Activated gamma-delta T cell treated with Interleukin-2 at 50 U/mL for 16 hours (primary cell): ENCODE data around the gene LRRC7.

Experiments used
- DNase-seq: peaks from one replicate; pipeline ENCODE4 v3.0.0-alpha.2; 2020

The LRRC7 gene

GRCh38 chr1:69567652-69568420 is at the start of gene LRRC7:
Gene LRRC7 (plus strand): TSS chr1:69567922. CDS start chr1:69568640, 718 bp downstream.
- no peak for DNase-seq

GRCh38 chr1:69519006-69519405 is 48.7 kb upstream of the LRRC7 start:
- no peak for DNase-seq

GRCh38 chr1:69520326-69520725 is 47.4 kb upstream of the LRRC7 start:
- no peak for DNase-seq

- no peak for DNase-seq
Measured at GRCh38 chr1:69523032-69523431, 44.7 kb upstream of the LRRC7 start.

GRCh38 chr1:69523461-69523860 is 44.3 kb upstream of the LRRC7 start:
- DNase-seq = no peak

GRCh38 chr1:69524015-69524414 is 43.7 kb upstream of the LRRC7 start:
- DNase-seq = no peak

- DNase-seq = no peak
Measured at GRCh38 chr1:69527273-69527672, 40.4 kb upstream of the LRRC7 start.

- DNase-seq = no peak
Measured at GRCh38 chr1:69528376-69528775, 39.3 kb upstream of the LRRC7 start.

GRCh38 chr1:69533343-69533742 is 34.4 kb upstream of the LRRC7 start:
- DNase-seq = no peak

GRCh38 chr1:69534829-69535228 is 32.9 kb upstream of the LRRC7 start:
- DNase-seq = no peak

GRCh38 chr1:69535490-69535889 is 32.2 kb upstream of the LRRC7 start:
- no peak for DNase-seq

GRCh38 chr1:69540052-69540451 is 27.7 kb upstream of the LRRC7 start:
- DNase-seq = no peak

- DNase-seq = no peak
Measured at GRCh38 chr1:69551476-69552324, 16.0 kb upstream of the LRRC7 start.

GRCh38 chr1:69553726-69554125 is 14.0 kb upstream of the LRRC7 start:
- DNase-seq = no peak

GRCh38 chr1:69568421-69569174 is 876 bp downstream of the LRRC7 start:
- DNase-seq = no peak

GRCh38 chr1:69569175-69569541 is 1.4 kb downstream of the LRRC7 start:
- DNase-seq = no peak

- DNase-seq = no peak
Measured at GRCh38 chr1:69569576-69570328, 2.0 kb downstream of the LRRC7 start.

GRCh38 chr1:69570356-69570755 is 2.6 kb downstream of the LRRC7 start:
- DNase-seq = no peak

- DNase-seq = no peak
Measured at GRCh38 chr1:69572921-69573320, 5.2 kb downstream of the LRRC7 start.

- DNase-seq = no peak
Measured at GRCh38 chr1:69573911-69574310, 6.2 kb downstream of the LRRC7 start.

- no peak for DNase-seq
Measured at GRCh38 chr1:69585666-69586065, 17.9 kb downstream of the LRRC7 start.

GRCh38 chr1:69587391-69587790 is 19.7 kb downstream of the LRRC7 start:
- DNase-seq = no peak

- no peak for DNase-seq
Measured at GRCh38 chr1:69589799-69590198, 22.1 kb downstream of the LRRC7 start.
